GM19025 (cell line): ENCODE measurements around the gene CD14.
A peak's percentile ranks its signal among the peaks of the same experiment; 100 is the strongest.
"Not testable (repeated sequence)": the region's sequence is repeated elsewhere in the genome, so short reads cannot be mapped to it uniquely, and the experiment has no call there.

ENCODE experiments used
- ATAC-seq: cut with Tn5 transposase; IDR thresholded peaks from one replicate; pipeline ENCODE4 v1.9.1; 2021; ENCODE audit warnings: mild to moderate bottlenecking, low read depth, moderate library complexity; ENCODE audit not compliant: unreplicated experiment

The CD14 gene

GRCh38 chr5:140633021-140633471 is at the start of gene CD14:
Gene CD14 (minus strand): TSS chr5:140633175. CDS start chr5:140633071, 104 bp downstream.
- no peak for ATAC-seq

DNA sequence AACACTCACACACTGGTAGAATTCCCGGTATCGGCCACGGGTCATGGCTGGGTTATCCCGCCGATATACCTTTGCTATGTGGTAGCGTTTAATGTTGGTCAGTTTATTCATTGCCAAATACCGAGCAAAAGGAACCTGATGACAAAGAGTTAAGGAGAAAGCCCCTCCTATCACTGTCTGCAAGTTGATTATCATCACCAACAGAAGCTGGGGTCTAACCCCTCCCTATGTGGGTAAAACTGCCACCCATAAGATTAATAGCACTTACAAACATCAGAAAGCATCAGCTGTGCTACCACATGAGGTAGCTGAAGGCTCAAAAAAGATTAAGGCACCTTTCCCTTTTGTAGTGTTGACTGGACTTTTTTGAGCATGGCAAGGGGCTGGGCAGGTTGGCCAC is 46.0 kb upstream of the CD14 start:
- no peak for ATAC-seq

DNA sequence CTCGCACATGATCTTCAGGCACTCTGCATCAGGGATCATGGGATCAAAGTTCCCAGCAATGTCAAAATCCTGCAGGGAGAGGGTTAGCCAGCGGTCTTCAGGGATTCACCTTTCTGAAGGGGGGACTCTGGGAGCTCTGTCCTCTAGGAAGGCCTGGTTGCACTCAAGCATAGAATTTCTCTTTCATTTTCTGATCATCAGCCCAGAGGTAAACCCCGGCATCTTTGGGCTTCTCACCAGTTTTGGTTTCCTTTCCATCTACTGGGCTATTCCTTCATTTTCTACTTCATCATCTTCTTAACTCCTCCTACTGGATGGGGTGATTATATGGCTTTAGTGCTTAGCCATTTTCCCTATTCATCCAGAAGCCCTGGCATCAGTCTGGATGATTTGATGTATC is 45.0 kb upstream of the CD14 start:
- ATAC-seq: peak; percentile 83

- ATAC-seq: no peak
Observed at GRCh38 chr5:140674629-140675028, 41.7 kb upstream of the CD14 start.

GRCh38 chr5:140674211-140674610 is 41.2 kb upstream of the CD14 start:
- no peak for ATAC-seq

DNA sequence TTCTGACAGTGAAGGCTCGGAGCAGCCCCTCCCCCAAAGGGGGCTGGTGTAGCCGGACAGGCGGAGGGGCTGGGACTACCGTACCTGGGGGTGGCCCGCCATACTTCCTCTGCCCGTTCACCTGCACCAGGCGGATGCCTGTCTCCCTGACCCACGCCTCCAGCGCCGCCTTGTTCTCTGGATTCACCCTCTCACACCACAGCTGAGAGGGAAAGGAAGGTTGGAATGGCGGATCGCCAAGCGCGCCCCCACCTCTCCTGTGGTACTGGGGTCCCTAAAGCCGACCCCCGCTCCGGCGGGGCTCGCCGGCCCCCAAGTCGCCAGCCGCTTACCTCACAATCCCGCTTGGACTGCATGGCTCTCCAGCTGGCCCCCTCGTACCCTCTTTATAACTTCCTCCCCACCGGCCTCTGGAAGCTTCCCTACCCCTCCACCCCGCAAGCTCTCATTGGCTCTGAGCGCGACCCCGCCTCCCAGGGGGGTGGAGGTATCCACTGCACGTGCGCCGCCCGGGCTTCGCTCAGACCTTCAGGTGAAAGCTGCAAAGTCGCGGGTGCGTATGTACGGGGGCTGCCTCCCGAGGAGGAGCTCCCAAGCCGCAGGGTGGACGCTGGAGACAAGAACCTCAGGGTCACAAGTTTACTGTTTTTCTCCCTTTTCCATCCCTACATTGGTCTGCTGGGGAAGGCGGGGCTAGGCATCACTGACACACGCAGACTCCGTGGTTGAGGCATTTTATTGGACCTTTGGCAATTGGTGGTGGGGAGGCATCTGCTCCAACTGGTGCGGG is 40.4 kb upstream of the CD14 start, which contains the start of gene DND1:
DND1 (minus strand) TSS at position 390 of the 790 bp plus-strand sequence; CDS start at position 356, 34 bp downstream.
- no peak for ATAC-seq

DNA sequence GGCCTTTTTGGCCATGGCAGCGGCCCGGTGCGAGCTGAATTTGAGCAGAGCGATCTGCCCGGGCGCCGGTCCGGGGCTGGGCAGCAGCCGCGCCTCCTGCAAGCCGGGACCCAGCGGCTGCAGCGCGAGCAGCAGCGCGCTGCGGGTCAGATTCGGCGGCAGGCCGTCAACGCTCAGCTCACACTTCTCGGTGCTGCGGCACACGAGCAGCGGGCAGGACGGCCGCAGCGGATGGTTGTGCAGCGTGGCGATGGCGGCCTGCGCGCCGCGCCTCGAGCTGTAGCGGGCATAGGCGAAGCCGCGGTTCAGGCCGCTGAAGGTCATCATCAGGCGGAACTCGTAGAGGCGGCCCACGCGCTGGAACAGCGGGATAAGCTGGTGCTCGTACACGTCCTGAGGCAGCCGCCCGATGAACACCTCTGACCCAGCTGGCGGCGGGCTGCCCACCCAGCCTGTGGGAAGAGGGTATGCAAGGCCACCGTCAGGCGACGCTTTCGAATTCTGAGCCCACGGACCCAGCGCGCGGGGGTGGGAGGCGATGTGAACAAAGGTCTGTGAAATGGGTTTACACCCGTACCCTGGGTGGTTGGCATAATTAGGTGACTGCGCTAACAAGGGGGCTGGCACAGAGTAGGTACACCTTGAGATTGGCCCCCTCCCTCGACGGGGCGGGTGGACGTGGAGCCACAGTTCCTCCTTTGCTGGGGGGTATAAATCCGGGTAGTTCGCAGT is 39.6 kb upstream of the CD14 start:
- ATAC-seq: no peak

DNA sequence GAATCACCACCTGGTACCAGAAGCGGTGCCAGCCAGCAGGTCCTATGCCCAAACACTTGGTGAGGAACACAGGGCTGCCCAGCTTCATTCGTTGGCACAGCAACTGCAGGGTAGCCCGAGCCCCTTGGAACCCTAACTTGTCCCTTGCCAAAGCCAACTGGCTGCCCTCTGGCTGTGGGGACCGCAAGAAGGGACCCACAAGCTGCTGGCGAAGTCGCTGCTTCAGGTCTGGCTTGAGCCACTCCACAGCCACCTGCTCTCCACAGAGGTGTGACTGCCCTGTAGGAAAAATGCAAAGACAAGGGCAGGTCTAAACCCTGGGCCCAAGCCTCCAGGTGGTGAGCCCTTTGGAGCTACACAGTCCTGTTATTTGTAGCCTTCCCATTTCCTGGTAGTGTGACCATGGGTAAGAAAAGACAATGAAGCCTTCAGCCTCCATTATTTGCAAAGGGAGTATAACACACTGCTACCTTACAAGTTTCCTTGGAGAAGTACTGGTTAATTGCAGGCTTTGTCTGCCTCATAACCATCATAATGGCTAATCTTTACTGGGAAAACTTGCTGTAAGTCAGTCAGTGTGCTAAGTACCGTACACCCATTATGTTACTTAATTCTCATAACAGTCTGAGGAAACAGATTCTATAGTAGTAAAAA is 38.6 kb upstream of the CD14 start:
- no peak for ATAC-seq

DNA sequence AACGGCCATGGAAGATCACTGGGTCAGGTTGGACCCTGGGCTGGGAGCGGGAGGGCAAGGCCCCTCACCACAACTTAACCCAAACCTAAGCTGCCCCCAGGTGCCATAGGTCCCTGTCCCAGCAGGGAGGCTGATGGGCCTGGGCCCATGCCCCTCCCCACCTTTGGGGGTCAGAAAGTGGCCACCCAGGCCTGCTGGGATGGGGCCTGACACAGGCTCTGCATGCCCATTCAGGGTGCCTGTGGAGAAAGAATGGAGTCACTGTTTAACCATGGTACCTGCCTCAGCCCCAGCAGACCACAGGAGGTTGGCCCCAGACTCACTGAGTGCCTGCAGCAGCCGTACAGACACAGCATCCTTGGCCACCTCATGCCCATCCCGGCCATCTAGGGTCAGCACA is 38.1 kb upstream of the CD14 start:
- not testable (repeated sequence) for ATAC-seq

DNA sequence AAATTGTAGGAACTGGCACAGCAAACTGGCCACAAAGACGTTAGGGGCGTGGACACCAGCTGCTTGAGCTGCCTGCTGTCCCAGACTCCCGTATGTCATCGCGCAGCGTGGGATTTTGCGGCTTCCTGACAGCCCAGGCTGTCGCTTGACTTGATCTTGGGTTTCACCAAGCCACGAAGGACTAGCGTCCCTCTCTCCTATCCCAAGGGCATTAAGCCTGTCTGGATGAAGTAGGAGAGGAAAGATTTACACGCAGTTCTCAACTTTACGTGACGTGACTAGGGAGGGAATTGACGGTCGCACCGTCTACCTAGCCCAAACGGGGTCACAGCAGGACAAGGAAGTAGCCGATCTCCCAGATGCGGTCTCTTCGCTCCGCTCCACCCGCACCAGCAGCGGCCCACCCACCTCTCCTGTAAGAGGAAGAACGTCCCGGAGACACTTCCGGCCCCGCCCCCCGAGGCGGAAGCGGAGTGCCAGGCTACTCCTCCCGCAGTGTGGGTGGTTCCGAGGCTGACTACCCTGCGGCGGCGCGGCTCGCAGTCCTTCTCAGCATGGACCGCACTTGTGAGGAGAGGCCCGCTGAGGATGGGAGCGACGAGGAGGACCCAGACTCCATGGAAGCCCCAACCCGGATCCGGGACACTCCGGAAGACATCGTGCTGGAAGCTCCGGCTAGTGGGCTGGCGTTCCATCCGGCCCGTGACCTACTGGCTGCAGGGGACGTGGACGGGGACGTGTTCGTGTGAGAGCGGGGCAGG is 31.6 kb upstream of the CD14 start, which contains the start of gene WDR55:
WDR55 (plus strand) TSS at position 546 of the 761 bp plus-strand sequence; CDS start at position 555, 9 bp downstream.
- peak; percentile 97 for ATAC-seq

DNA sequence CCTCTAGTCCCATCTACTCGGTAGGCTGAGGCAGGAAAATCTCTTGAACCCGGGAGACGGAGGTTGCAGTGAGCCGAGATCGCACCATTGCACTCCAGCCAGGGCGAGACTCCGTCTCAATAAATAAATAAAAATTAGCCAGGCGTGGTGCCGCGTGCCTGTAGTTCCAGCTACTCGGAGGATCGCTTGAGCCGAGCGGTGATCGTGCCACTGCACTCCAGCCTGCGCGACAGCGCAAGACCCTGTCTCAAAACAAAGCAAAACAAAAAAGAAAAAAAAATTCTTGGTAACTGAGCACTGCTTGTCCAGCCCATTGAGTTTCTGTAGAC is 31.0 kb upstream of the CD14 start:
- ATAC-seq: no peak

DNA sequence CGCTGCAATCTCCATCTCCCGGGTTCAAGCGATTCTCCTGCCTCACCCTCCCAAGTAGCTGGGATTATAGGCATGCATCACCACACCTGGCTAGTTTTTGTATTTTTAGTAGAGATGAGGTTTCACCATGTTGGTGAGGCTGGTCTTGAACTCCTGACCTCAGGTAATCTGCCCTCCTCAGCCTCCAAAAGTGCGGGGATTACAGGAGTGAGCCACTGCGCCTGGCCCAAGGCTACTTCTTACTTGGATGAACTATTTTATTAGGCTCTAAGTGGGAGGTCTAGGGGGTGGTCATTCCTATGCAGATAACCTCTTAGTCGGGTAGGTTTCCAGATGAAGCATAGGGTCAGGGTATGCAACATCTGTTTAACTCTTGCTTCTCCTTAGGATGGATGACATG is 27.4 kb upstream of the CD14 start:
- not testable (repeated sequence) for ATAC-seq

- ATAC-seq: no peak
Observed at GRCh38 chr5:140658870-140659269, 25.9 kb upstream of the CD14 start.

- ATAC-seq: peak; percentile 39
Observed at GRCh38 chr5:140647042-140647419, 14.1 kb upstream of the CD14 start.

GRCh38 chr5:140642718-140643117 is 9.7 kb upstream of the CD14 start:
- no peak for ATAC-seq

DNA sequence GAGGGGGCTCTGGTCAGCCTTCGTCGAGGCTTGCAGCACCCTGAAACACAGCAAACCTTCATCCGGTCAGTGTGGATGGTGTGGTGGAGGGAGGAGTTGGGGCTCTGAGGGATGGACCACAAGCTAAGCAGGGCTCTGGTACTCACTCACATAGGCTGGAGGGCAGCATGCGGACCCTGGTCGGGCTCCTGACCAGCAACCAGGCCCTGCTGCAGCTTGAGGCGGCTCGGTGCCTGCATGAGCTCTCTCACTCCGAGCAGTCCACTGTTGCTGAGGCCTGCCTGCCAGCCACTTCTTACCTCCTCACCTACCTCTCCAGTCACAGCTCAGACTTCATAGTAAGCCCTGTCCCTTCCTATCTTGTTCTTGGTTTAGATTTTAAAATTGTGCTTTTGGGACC is 8.7 kb upstream of the CD14 start:
- no peak for ATAC-seq

GRCh38 chr5:140639148-140639981 is 6.4 kb upstream of the CD14 start, which contains the start of gene TMCO6:
Gene TMCO6 (plus strand): TSS chr5:140639451. CDS start chr5:140639528, 77 bp downstream.
- ATAC-seq: peak; percentile 96

DNA sequence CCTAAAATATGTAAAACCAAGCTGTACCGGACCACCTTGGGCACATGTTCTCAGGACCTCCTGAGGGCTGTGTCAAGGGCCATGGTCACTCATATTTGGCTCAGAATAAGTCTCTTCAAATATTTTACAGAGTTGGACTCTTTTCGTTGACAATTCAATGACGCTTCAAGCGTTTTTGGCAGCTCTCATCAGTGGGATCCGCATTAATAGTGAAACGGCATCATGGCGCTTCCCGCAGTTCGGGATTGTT is 5.8 kb upstream of the CD14 start:
- ATAC-seq: not testable (repeated sequence)

DNA sequence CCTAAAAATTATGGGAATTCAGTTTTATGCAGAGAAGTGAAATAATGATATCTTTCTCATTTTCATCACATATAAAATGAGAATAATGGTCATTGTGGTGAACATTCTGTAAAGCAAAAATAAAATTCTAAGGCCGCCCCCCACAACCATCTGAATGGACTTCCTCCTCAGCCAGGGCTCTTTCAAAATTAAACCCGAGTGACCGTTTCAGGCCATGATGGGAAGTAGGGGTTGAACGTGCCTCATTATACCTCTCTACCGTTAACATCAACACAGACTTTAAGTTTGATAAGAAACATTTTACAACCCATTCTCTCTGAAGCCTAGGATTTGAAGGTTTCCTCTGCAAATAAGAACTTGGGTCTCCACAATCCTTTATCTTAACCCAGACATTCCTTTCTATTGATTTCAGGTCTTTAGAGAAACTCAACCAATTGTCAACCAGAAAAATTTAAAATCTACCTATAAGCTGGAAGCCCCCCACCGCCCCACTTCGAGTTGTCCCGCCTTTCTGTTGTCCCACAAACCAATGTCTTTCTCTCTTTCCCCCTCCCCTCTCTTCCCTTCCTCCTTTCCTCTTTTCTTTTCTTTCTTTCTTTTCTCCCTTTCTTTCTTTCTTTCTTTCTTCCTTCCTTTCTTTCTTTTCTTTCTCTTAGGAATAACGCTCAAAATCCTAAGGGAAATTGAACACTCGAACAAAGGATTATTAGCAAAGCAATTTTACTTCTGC is 4.6 kb upstream of the CD14 start:
- no peak for ATAC-seq
